Measurements from ENCODE around the gene TUBA8. TPM values are rescaled to one million over a fixed set of nuclear protein-coding genes. Genes with fewer than 3 reads are reported as not detected.
"Not testable (repeated sequence)": the region's sequence is repeated elsewhere in the genome, so short reads cannot be mapped to it uniquely, and the experiment has no call there.

The TUBA8 gene
- total and polyA plus RNA-seq, 9 donors: 0.92 to 4.2 (median 1.9) TPM; not detected in 1

- no peak for DNase-seq
- H3K36me3 ChIP-seq: no peaks in the 10 kb centered on the region
- H3K4me3 ChIP-seq: no peak overlapping the region
- peaks cover 4% of the 10 kb centered on the region for H3K4me1 ChIP-seq (ENCODE audit: insufficient read depth)
- H3K27ac ChIP-seq: no peak overlapping the region
- H3K9me3 ChIP-seq: no peaks in the 10 kb centered on the region
- H3K27me3 ChIP-seq: no peaks in the 10 kb centered on the region
- intact Hi-C loops (cut with DNase I): loop anchor here in 3 of 4 donors (10.0 kb wide), 3 partner anchors 47 to 157 kb away; partner anchors contain the start of gene MICAL3 (in 2 of the 3)
- no peak for TF ChIP-seq CTCF (IDR thresholded peaks at IDR 0.05)
- no peak for TF ChIP-seq EP300 (IDR thresholded peaks at IDR 0.05)
- TF ChIP-seq POLR2A (IDR thresholded peaks at IDR 0.05): no peak
- 56 to 73% (median 68%) methylated on average over 1 of the region's 1 CpG for WGBS, 3 donors
Observed at GRCh38 chr22:18071968-18072310, 38.7 kb upstream of the TUBA8 start.

GRCh38 chr22:18073467-18073866 is 37.1 kb upstream of the TUBA8 start:
- Histone ChIP-seq H3K36me3 (no peaks in the 10 kb centered on the region), H3K4me1 (ENCODE audit: insufficient read depth) (peaks cover 1% of the 10 kb centered on the region), H3K4me3 (no peak overlapping the region), H3K27ac (no peak overlapping the region), H3K9me3 (no peaks in the 10 kb centered on the region), H3K27me3 (no peaks in the 10 kb centered on the region)
- WGBS, 3 donors: 66 to 87% (median 76%) methylated on average over 2 of the region's 2 CpGs
- DNase-seq: no peak
- TF ChIP-seq CTCF (IDR thresholded peaks at IDR 0.05) (no peak), EP300 (IDR thresholded peaks at IDR 0.05) (no peak), POLR2A (IDR thresholded peaks at IDR 0.05) (no peak)
- intact Hi-C loops (cut with DNase I): loop anchor here in 3 of 4 donors (10.0 kb wide), 3 partner anchors 49 to 159 kb away; partner anchors contain the start of gene MICAL3 (in 2 of the 3)

- H3K27me3 ChIP-seq; H3K4me3 ChIP-seq; H3K36me3 ChIP-seq; H3K27ac ChIP-seq; H3K4me1 ChIP-seq (ENCODE audit: insufficient read depth); DNase-seq; H3K9me3 ChIP-seq: not testable (repeated sequence)
- intact Hi-C loops (cut with DNase I): loop anchor here (2.0 to 10.0 kb wide), 6 partner anchors 49 to 243 kb away; partner anchors contain the start of gene MICAL3 (in 2 of the 4)
- WGBS, 3 donors: 79 to 84% (median 83%) methylated on average over 4 of the region's 4 CpGs
Observed at GRCh38 chr22:18073927-18074326, 36.7 kb upstream of the TUBA8 start.

GRCh38 chr22:18075101-18075719 is 35.4 kb upstream of the TUBA8 start:
- Histone ChIP-seq H3K27ac (peak overlapping the region in 1 of 2 donors; percentile 28), H3K27me3 (no peaks in the 10 kb centered on the region), H3K36me3 (no peaks in the 10 kb centered on the region), H3K4me1 (ENCODE audit: insufficient read depth) (peaks cover 1% of the 10 kb centered on the region), H3K4me3 (no peak overlapping the region), H3K9me3 (no peaks in the 10 kb centered on the region)
- TF ChIP-seq EP300 (IDR thresholded peaks at IDR 0.05) (no peak), POLR2A (IDR thresholded peaks at IDR 0.05) (no peak), CTCF (IDR thresholded peaks at IDR 0.05) (no peak)
- 91 to 96% (median 94%) methylated on average over 6 of the region's 6 CpGs for WGBS, 3 donors
- intact Hi-C loops (cut with DNase I): loop anchor here (2.0 to 10.0 kb wide), 8 partner anchors 50 to 244 kb away; partner anchors contain the start of gene MICAL3 (in 3 of the 4)
- no peak for DNase-seq

Data from ovary (tissue), 9 donors.